ENCODE measurements around the gene UBE2J2. TPM values are rescaled to one million over a fixed set of nuclear protein-coding genes. Genes with fewer than 3 reads are reported as not detected.

Gene UBE2J2
- total and polyA plus RNA-seq, 2 of the 13 experiments (the other 11 are each of a cell fraction or from before 2014, with no cell fraction given) = 25.4 to 29.4 TPM

GRCh38 chr1:1222575-1223225 is 51.0 kb downstream of the UBE2J2 start:
- H3K9me3 ChIP-seq (ENCODE audit: low read length) = no peaks in the 10 kb centered on the region
- FAIRE-seq (no peak), DNase-seq (ENCODE audit: low spot score) (no peak), ATAC-seq (no peak)
- intact Hi-C loops (cut with micrococcal nuclease; ENCODE audit: unreplicated experiment) (no loop called here), in situ Hi-C loops (cut with HindIII; ENCODE audit: extremely low pct_ligation_motif_present, low pct_unique_long_range_greater_than_20kb) (no loop called here)
- H3K27ac ChIP-seq (ENCODE audit: extremely low read length, insufficient read depth, low read length) = no peak overlapping the region
- H3K36me3 ChIP-seq (replicated peaks in 1 of 2; ENCODE audit: control insufficient read depth in 1 of 2, insufficient read depth in 2 of 2, low read length in 2 of 2) = peaks cover 37 to 73% of the 10 kb centered on the region in 2 experiments
- ChIA-PET CTCF (ENCODE audit: low intra/inter-chr PET ratio, low total read pairs) (no interaction called here), POLR2A (no interaction called here)
- no peaks in the 10 kb centered on the region for H3K27me3 ChIP-seq (ENCODE audit: control insufficient read depth in 1 of 2, insufficient read depth in 2 of 2, low read length in 2 of 2)
- no peak overlapping the region for H3K4me3 ChIP-seq (replicated peaks in 1 of 3; ENCODE audit: insufficient read depth in 1 of 3, low read depth in 2 of 3, low read length in 3 of 3)
- BruUV-seq (replicated peaks) = no TSS peak
- no peak overlapping the region for H2AFZ ChIP-seq (ENCODE audit: low read length)
- WGBS (ENCODE audit: low lambda C conversion rate) = 97% methylated on average over 40 of the region's 44 CpGs
- H3K9ac ChIP-seq (ENCODE audit: insufficient read depth, low read depth, low read length) = no peak overlapping the region
- H3K79me2 ChIP-seq (ENCODE audit: insufficient read depth, low read length) = peaks cover 16% of the 10 kb centered on the region
- 0 out of 2 replicates have a peak, but pooled peaks cover 7% of the 10 kb centered on the region for H4K20me1 ChIP-seq (ENCODE audit: insufficient read depth, low read length)
- TF ChIP-seq TARDBP (CRISPR knock-in tag; IDR thresholded peaks at IDR 0.05) (0 out of 2 replicates have a peak, but pooled peaks have one; percentile 22), AGO1 (IDR thresholded peaks at IDR 0.05; ENCODE audit: low read depth, low read length, poor library complexity, severe bottlenecking) (no peak), LBX2 (CRISPR knock-in tag; IDR thresholded peaks at IDR 0.05; ENCODE audit: borderline replicate concordance) (0 out of 2 replicates have a peak, but pooled peaks have one; percentile 19), ZNF318 (CRISPR knock-in tag; IDR thresholded peaks at IDR 0.05) (no peak), RBFOX2 (IDR thresholded peaks at IDR 0.05; ENCODE audit: low read depth, low read length) (0 out of 2 replicates have a peak, but pooled peaks have one; percentile 33), ZBTB38 (CRISPR knock-in tag; IDR thresholded peaks at IDR 0.05) (peak; percentile 72)
- H3K4me2 ChIP-seq (ENCODE audit: low read depth, low read length) = no peak overlapping the region
- H3K4me1 ChIP-seq (ENCODE audit: insufficient read depth, low read length) = no peaks in the 10 kb centered on the region

All from HepG2 (cell line).